K562 (cell line): Measurements from ENCODE around the gene IQCC. TPM values are rescaled to one million over a fixed set of nuclear protein-coding genes. Genes with fewer than 3 reads are reported as not detected.

Experiments
- ARID2 ChIP-seq: fragments of 450-650 bp; IDR thresholded peaks from 2 replicates; pipeline ENCODE4 v1.6.1; 2017; ENCODE audit warnings: antibody characterized with exemption, mild to moderate bottlenecking
- ARNT ChIP-seq, 2 experiments: fragments of 450-650 bp; IDR thresholded peaks; 2 replicates each; pipeline ENCODE4 v1.6.1; 2016; ENCODE audit warnings: mild to moderate bottlenecking in 1 of 2
- ATF7 ChIP-seq: fragments of 450-650 bp; IDR thresholded peaks from 2 replicates; pipeline ENCODE4 v1.7.1; 2014; ENCODE audit warnings: mild to moderate bottlenecking, moderate library complexity
- CHD4 ChIP-seq: fragments of 200-600 bp; sonication (generic); IDR thresholded peaks from 3 replicates; pipeline ENCODE4 v1.6.1; 2012; ENCODE audit warnings: low read depth, mild to moderate bottlenecking, mixed read lengths, low read length, inconsistent platforms; ENCODE audit not compliant: insufficient read depth, insufficient replicate concordance, poor library complexity, severe bottlenecking
- FOS ChIP-seq: IDR thresholded peaks from 3 replicates; pipeline ENCODE4 v1.6.1; 2011; ENCODE audit not compliant: insufficient read length; ENCODE audit errors: extremely low read depth
- NCOA4 ChIP-seq: fragments of 450-650 bp; IDR thresholded peaks from 2 replicates; pipeline ENCODE4 v1.6.1; 2018; ENCODE audit warnings: mild to moderate bottlenecking; ENCODE audit not compliant: partially characterized antibody
- PHF20 ChIP-seq: fragments of 450-650 bp; IDR thresholded peaks from 2 replicates; pipeline ENCODE4 v1.6.1; 2018; ENCODE audit not compliant: partially characterized antibody
- RBM34 ChIP-seq: fragments of 200-400 bp; formaldehyde crosslinking; IDR thresholded peaks from 2 replicates; pipeline ENCODE4 v1.6.1; 2018; ENCODE audit warnings: low read length, borderline replicate concordance; ENCODE audit not compliant: insufficient read depth
- SMARCE1 ChIP-seq: fragments of 450-650 bp; IDR thresholded peaks from 2 replicates; pipeline ENCODE4 v1.7.1; 2016; ENCODE audit warnings: mild to moderate bottlenecking
- SOX6 ChIP-seq: fragments of 450-650 bp; IDR thresholded peaks from 2 replicates; pipeline ENCODE4 v1.6.1; 2014; ENCODE audit warnings: mild to moderate bottlenecking
- TAF7 ChIP-seq: fragments of 450-650 bp; IDR thresholded peaks from 2 replicates; pipeline ENCODE4 v1.6.1; 2016; ENCODE audit warnings: missing genetic modification characterization, missing compliant biosample characterization
- TRIM28 ChIP-seq: fragments of 450-650 bp; IDR thresholded peaks from 2 replicates; pipeline ENCODE4 v1.6.1; 2017
- TSC22D4 ChIP-seq: fragments of 450-650 bp; IDR thresholded peaks from 2 replicates; pipeline ENCODE4 v1.6.1; 2016; ENCODE audit warnings: missing genetic modification characterization, missing biosample characterization, control low read depth
- ZNF133 ChIP-seq: fragments of 250-450 bp; sonication (Bioruptor Pico); IDR thresholded peaks from 2 replicates; pipeline ENCODE4 v1.4.0; 2020; ENCODE audit warnings: mild to moderate bottlenecking
- ZNF217 ChIP-seq: sonication (generic); formaldehyde crosslinking; IDR thresholded peaks from 2 replicates; pipeline ENCODE4 v1.8.0; 2022; ENCODE audit warnings: mild to moderate bottlenecking, missing genetic modification reagents
- ZNF354B ChIP-seq: fragments of 250-450 bp; sonication (Bioruptor Pico); IDR thresholded peaks from 2 replicates; pipeline ENCODE4 v1.4.0; 2020
- ZNF707 ChIP-seq: fragments of 250-450 bp; sonication (Bioruptor Pico); conservative IDR thresholded peaks from 2 replicates; pipeline ENCODE4 v1.8.0; 2022; ENCODE audit warnings: inconsistent platforms, mild to moderate bottlenecking, moderate library complexity
- ZNF76 ChIP-seq: fragments of 250-450 bp; sonication (Bioruptor Pico); IDR thresholded peaks from 2 replicates; pipeline ENCODE4 v1.4.0; 2020; ENCODE audit warnings: mild to moderate bottlenecking, moderate library complexity, borderline replicate concordance
- ZNF778 ChIP-seq: fragments of 450-650 bp; formaldehyde crosslinking; IDR thresholded peaks from 2 replicates; pipeline ENCODE4 v1.4.0; 2020; ENCODE audit warnings: mild to moderate bottlenecking, moderate library complexity
- polyA plus RNA-seq, 8 experiments: library from polyadenylated mRNA; depleted of rRNA in 4 of 8; stranded (reverse) in 5 of 8; unstranded in 3 of 8; fragments of >200 nt; fragmentation: Nextera tagmentation in 2 of 8; fragmentation: Illumina TruSeq in 1 of 8; extraction: Ambion mirVana in 2 of 8; extraction: Trizol in 1 of 8; gene quantifications; 2 replicates each; pipeline versions ENCODE4 v1.2.1 to v1.2.3, GENCODE V29; 2011 to 2014; ENCODE audit warnings: inconsistent platforms in 1 of 8, missing spikeins in 1 of 8
- total RNA-seq, 7 experiments: library from RNA; depleted of rRNA in 6 of 7; stranded (reverse); fragments of >200 nt in 6 of 7; fragmentation: Illumina TruSeq in 2 of 7; extraction: Trizol in 2 of 7; gene quantifications; 2 replicates each; pipeline versions ENCODE4 v1.2.1 to v1.2.3, GENCODE V29; 2011 to 2021; ENCODE audit warnings: low replicate concordance in 1 of 7
- TF ChIP-seq, protein P1 (sequence below): fragments of 250-450 bp; sonication (Bioruptor Pico); IDR thresholded peaks from 2 replicates; pipeline ENCODE4 v1.6.1; 2021; ENCODE audit warnings: mild to moderate bottlenecking
- TF ChIP-seq, protein P2 (sequence below): fragments of 450-650 bp; conservative IDR thresholded peaks from 2 replicates; pipeline ENCODE4 v1.6.1; 2016; ENCODE audit warnings: missing genetic modification characterization, low read depth, mild to moderate bottlenecking, missing compliant biosample characterization, moderate library complexity
- TF ChIP-seq, protein P3 (sequence below): fragments of 250-450 bp; sonication (Bioruptor Pico); IDR thresholded peaks from 2 replicates; pipeline ENCODE4 v1.4.0; 2020; ENCODE audit warnings: mild to moderate bottlenecking, moderate library complexity

The IQCC gene
- total and polyA plus RNA-seq, 9 of the 15 experiments (the other 6 are each of a cell fraction or from before 2014, with no cell fraction given): 8.1 to 16.5 (median 10.7) TPM

DNA sequence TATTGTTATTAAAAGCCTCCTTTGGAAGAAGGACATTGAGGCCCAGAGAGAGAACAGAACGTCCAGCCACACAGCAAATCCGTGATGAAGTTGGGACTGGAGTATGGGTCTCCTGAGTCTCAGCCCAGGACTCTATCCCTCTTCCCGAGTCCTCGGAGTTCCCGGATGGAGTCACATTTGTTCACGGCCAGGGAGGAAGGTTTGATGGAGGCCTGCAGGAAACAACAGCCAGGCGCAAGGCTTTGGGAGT, 26.4 kb upstream of the IQCC start (continued):
- TF ChIP-seq ZNF133 (peak; percentile 87; the same call in 1 of the 2 replicates), ARID2 (no peak), ZNF707 (CRISPR knock-in tag) (no peak), PHF20 (no peak), ZNF217 (CRISPR knock-in tag) (no peak), ZNF354B (CRISPR knock-in tag) (0 out of 2 replicates have a peak, but pooled peaks have one; percentile 29), CHD4 (no peak), FOS (no peak), TAF7 (tag) (no peak), SOX6 (no peak), TSC22D4 (no peak), ARNT (IDR thresholded peaks at IDR 0.05) (no peak), RBM34 (no peak), TRIM28 (no peak; the same call in 1 of the 2 replicates), SMARCE1 (no peak), ZNF778 (CRISPR knock-in tag) (no peak), ZNF76 (CRISPR knock-in tag) (peak; percentile 81; the same call in 1 of the 2 replicates), NCOA4 (no peak), ATF7 (no peak)
- TF ChIP-seq, protein P1, sequence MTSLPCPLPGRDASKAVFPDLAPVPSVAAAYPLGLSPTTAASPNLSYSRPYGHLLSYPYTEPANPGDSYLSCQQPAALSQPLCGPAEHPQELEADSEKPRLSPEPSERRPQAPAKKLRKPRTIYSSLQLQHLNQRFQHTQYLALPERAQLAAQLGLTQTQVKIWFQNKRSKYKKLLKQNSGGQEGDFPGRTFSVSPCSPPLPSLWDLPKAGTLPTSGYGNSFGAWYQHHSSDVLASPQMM (CRISPR knock-in tag): no peak
- TF ChIP-seq, protein P2, sequence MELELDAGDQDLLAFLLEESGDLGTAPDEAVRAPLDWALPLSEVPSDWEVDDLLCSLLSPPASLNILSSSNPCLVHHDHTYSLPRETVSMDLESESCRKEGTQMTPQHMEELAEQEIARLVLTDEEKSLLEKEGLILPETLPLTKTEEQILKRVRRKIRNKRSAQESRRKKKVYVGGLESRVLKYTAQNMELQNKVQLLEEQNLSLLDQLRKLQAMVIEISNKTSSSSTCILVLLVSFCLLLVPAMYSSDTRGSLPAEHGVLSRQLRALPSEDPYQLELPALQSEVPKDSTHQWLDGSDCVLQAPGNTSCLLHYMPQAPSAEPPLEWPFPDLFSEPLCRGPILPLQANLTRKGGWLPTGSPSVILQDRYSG (tag): no peak
- TF ChIP-seq, protein P3, sequence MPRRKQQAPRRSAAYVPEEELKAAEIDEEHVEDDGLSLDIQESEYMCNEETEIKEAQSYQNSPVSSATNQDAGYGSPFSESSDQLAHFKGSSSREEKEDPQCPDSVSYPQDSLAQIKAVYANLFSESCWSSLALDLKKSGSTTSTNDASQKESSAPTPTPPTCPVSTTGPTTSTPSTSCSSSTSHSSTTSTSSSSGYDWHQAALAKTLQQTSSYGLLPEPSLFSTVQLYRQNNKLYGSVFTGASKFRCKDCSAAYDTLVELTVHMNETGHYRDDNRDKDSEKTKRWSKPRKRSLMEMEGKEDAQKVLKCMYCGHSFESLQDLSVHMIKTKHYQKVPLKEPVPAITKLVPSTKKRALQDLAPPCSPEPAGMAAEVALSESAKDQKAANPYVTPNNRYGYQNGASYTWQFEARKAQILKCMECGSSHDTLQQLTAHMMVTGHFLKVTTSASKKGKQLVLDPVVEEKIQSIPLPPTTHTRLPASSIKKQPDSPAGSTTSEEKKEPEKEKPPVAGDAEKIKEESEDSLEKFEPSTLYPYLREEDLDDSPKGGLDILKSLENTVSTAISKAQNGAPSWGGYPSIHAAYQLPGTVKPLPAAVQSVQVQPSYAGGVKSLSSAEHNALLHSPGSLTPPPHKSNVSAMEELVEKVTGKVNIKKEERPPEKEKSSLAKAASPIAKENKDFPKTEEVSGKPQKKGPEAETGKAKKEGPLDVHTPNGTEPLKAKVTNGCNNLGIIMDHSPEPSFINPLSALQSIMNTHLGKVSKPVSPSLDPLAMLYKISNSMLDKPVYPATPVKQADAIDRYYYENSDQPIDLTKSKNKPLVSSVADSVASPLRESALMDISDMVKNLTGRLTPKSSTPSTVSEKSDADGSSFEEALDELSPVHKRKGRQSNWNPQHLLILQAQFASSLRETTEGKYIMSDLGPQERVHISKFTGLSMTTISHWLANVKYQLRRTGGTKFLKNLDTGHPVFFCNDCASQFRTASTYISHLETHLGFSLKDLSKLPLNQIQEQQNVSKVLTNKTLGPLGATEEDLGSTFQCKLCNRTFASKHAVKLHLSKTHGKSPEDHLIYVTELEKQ: 0 out of 2 replicates have a peak, but pooled peaks have one; percentile 62
